HepG2 (cell line): ENCODE measurements around the gene UBFD1. TPM values are rescaled to one million over a fixed set of nuclear protein-coding genes. Genes with fewer than 3 reads are reported as not detected.

Source experiments
- ATAC-seq: fragments of 200-7000 bp; cut with Tn5 transposase; 3 replicates; pipeline ENCODE4 v1.9.1; 2020; ENCODE audit warnings: mild to moderate bottlenecking, moderate library complexity
- BruUV-seq: library from RNA; stranded (reverse); fragments of 400-500 nt; replicated peaks from 2 replicates; lab custom pipeline; 2021; lab: Mats Ljungman, UMichigan
- CTCF ChIA-PET: fragments of 300-600 bp; formaldehyde crosslinking; extraction: SDS; loops from one replicate; lab custom pipeline; 2021; ENCODE audit warnings: low total read pairs, inconsistent platforms, low intra/inter-chr PET ratio; lab: Yijun Ruan, JAX
- POLR2A ChIA-PET: fragments of 350-600 bp; sonication (Branson Sonifier 250); formaldehyde crosslinking; loops from one replicate; lab custom pipeline; 2020; ENCODE audit warnings: antibody characterized with exemption, inconsistent platforms; lab: Yijun Ruan, JAX
- DNase-seq: peaks from one replicate; pipeline ENCODE4 v3.0.0-alpha.2; 2015; ENCODE audit warnings: low spot score
- FAIRE-seq: peaks from 3 replicates; lab custom pipeline; 2011; peaks lifted over from hg19 to GRCh38; lab: Jason Lieb, UNC
- H2AFZ ChIP-seq: one replicate; pipeline ENCODE4 v1.6.1; 2011; ENCODE audit warnings: low read length, inconsistent platforms
- H3K27ac ChIP-seq: fragments of 300-600 bp; 3 replicates; pipeline ENCODE4 v1.8.0; 2011; ENCODE audit warnings: mixed run types, mild to moderate bottlenecking, mixed read lengths, low read length, inconsistent platforms; ENCODE audit not compliant: insufficient read depth; ENCODE audit errors: extremely low read length
- H3K27me3 ChIP-seq, 2 experiments: fragments of 200-600 bp in 1 of 2; 2 replicates in 1 of 2; 3 replicates in 1 of 2; pipeline versions ENCODE4 v1.6.0 to v1.8.0; 2011; ENCODE audit warnings: low read length in 2 of 2, mild to moderate bottlenecking in 2 of 2, moderate library complexity in 2 of 2, inconsistent platforms in 1 of 2; ENCODE audit not compliant: insufficient read depth in 2 of 2, control insufficient read depth in 1 of 2
- H3K36me3 ChIP-seq, 2 experiments: fragments of 200-600 bp in 1 of 2; replicated peaks in 1 of 2; 2 replicates in 1 of 2; 3 replicates in 1 of 2; pipeline versions ENCODE4 v1.5.1 to v1.8.0; 2011; ENCODE audit warnings: low read length in 2 of 2, inconsistent platforms in 1 of 2; ENCODE audit not compliant: insufficient read depth in 2 of 2, control insufficient read depth in 1 of 2
- H3K4me1 ChIP-seq: 2 replicates; pipeline ENCODE4 v1.5.1; 2012; ENCODE audit warnings: low read length, inconsistent platforms; ENCODE audit not compliant: insufficient read depth
- H3K4me2 ChIP-seq: 2 replicates; pipeline ENCODE4 v1.6.0; 2011; ENCODE audit warnings: low read depth, low read length, inconsistent platforms
- H3K4me3 ChIP-seq, 3 experiments: fragments of 200-600 bp in 1 of 3; sonication (generic), shearing (Covaris generic) in 1 of 3; replicated peaks in 1 of 3; 2 replicates each; pipeline ENCODE4 v1.5.1; 2011 to 2016; ENCODE audit warnings: low read length in 3 of 3, inconsistent platforms in 2 of 3, low read depth in 2 of 3, mild to moderate bottlenecking in 2 of 3, control low read depth in 1 of 3, mixed read lengths in 1 of 3; ENCODE audit not compliant: insufficient read depth in 1 of 3
- H3K79me2 ChIP-seq: one replicate; pipeline ENCODE4 v1.6.1; 2011; ENCODE audit warnings: low read length, inconsistent platforms; ENCODE audit not compliant: insufficient read depth
- H3K9ac ChIP-seq: 2 replicates; pipeline ENCODE4 v1.6.0; 2011; ENCODE audit warnings: mild to moderate bottlenecking, low read depth, low read length, inconsistent platforms; ENCODE audit not compliant: insufficient read depth
- H3K9me3 ChIP-seq: 2 replicates; pipeline ENCODE4 v1.5.1; 2012; ENCODE audit warnings: mild to moderate bottlenecking, low read length
- H4K20me1 ChIP-seq: 2 replicates; pipeline ENCODE4 v1.6.0; 2011; ENCODE audit warnings: inconsistent platforms, mild to moderate bottlenecking, low read length, moderate library complexity; ENCODE audit not compliant: insufficient read depth
- CBX2 ChIP-seq, 2 experiments: fragments of 200-600 bp in 1 of 2; sonication (generic); formaldehyde crosslinking in 1 of 2; IDR thresholded peaks; 2 replicates each; pipeline versions ENCODE4 v1.7.0 to v1.8.1; 2018 to 2022; ENCODE audit warnings: low read depth in 2 of 2, low read length in 1 of 2, mild to moderate bottlenecking in 1 of 2, missing genetic modification reagents in 1 of 2
- CENPBD1 ChIP-seq: sonication (generic); formaldehyde crosslinking; IDR thresholded peaks from 2 replicates; pipeline ENCODE4 v1.8.0; 2022; ENCODE audit warnings: missing genetic modification reagents, low read depth, mild to moderate bottlenecking, borderline replicate concordance
- GLI4 ChIP-seq: sonication (generic); formaldehyde crosslinking; IDR thresholded peaks from 2 replicates; pipeline ENCODE4 v1.5.1; 2020; ENCODE audit warnings: missing genetic modification reagents, mild to moderate bottlenecking, moderate library complexity, borderline replicate concordance
- HNF4A ChIP-seq: sonication (generic); formaldehyde crosslinking; IDR thresholded peaks from 2 replicates; pipeline ENCODE4 v1.4.0; 2020; ENCODE audit warnings: missing genetic modification reagents
- HNF4G ChIP-seq, 2 experiments: sonication (generic) in 1 of 2; formaldehyde crosslinking in 1 of 2; IDR thresholded peaks; 2 replicates each; pipeline versions ENCODE4 v1.4.0 to v1.6.1; 2011 to 2020; ENCODE audit warnings: borderline replicate concordance in 2 of 2, low read depth in 2 of 2, mild to moderate bottlenecking in 2 of 2, low read length in 1 of 2, missing genetic modification reagents in 1 of 2, moderate library complexity in 1 of 2
- ISL2 ChIP-seq: sonication (generic); formaldehyde crosslinking; IDR thresholded peaks from 2 replicates; pipeline ENCODE4 v1.5.0; 2020; ENCODE audit warnings: missing genetic modification reagents
- KDM4B ChIP-seq: sonication (generic); formaldehyde crosslinking; IDR thresholded peaks from 2 replicates; pipeline ENCODE4 v1.4.0; 2020; ENCODE audit warnings: missing genetic modification reagents
- KLF9 ChIP-seq: IDR thresholded peaks from 2 replicates; pipeline ENCODE4 v1.6.1; 2016; ENCODE audit warnings: low read depth
- RARA ChIP-seq: IDR thresholded peaks from 2 replicates; pipeline ENCODE4 v1.6.1; 2016; ENCODE audit warnings: missing genetic modification reagents, missing compliant biosample characterization
- RORA ChIP-seq: sonication (generic); formaldehyde crosslinking; IDR thresholded peaks from 2 replicates; pipeline ENCODE4 v1.5.0; 2020; ENCODE audit warnings: mild to moderate bottlenecking, missing genetic modification reagents, moderate library complexity
- SAP130 ChIP-seq: IDR thresholded peaks from 2 replicates; pipeline ENCODE4 v1.6.1; 2016; ENCODE audit warnings: low read depth
- XRCC5 ChIP-seq: fragments of 200-400 bp; formaldehyde crosslinking; optimal IDR thresholded peaks from 2 replicates; pipeline ENCODE3; 2017; ENCODE audit warnings: mild to moderate bottlenecking, low read length
- ZBTB39 ChIP-seq: sonication (generic); formaldehyde crosslinking; IDR thresholded peaks from 2 replicates; pipeline ENCODE4 v1.5.0; 2020; ENCODE audit warnings: missing genetic modification reagents
- ZFX ChIP-seq: sonication (generic); formaldehyde crosslinking; IDR thresholded peaks from 2 replicates; pipeline ENCODE4 v1.4.0; 2020; ENCODE audit warnings: mild to moderate bottlenecking, low read depth, missing genetic modification reagents, moderate library complexity
- ZNF296 ChIP-seq: sonication (generic); formaldehyde crosslinking; conservative IDR thresholded peaks from 2 replicates; pipeline ENCODE4 v1.5.0; 2020; ENCODE audit warnings: mild to moderate bottlenecking, missing genetic modification reagents
- ZNF546 ChIP-seq: sonication (generic); formaldehyde crosslinking; conservative IDR thresholded peaks from 2 replicates; pipeline ENCODE4 v1.8.1; 2023; ENCODE audit warnings: mild to moderate bottlenecking, missing genetic modification reagents
- WGBS: methylation state at CpG from one replicate; pipeline ENCODE4 v1.1.6; 2017; ENCODE audit warnings: low lambda C conversion rate; 5-methylcytosine and 5-hydroxymethylcytosine counted together
- in situ Hi-C: cut with HindIII; loops from 2 replicates; pipeline ENCODE4 v1.10.0; 2017; ENCODE audit warnings: low pct_unique_long_range_greater_than_20kb; ENCODE audit not compliant: extremely low pct_ligation_motif_present
- intact Hi-C: fragments of 100-400 bp; cut with micrococcal nuclease; formaldehyde crosslinking; loops from one replicate; pipeline ENCODE4 v1.10.0; 2022; ENCODE audit not compliant: unreplicated experiment
- polyA plus RNA-seq, 8 experiments: library from polyadenylated mRNA; depleted of rRNA in 3 of 8; stranded (reverse) in 7 of 8; unstranded in 1 of 8; fragments of >200 nt; fragmentation: Illumina TruSeq in 4 of 8; extraction: Trizol in 4 of 8; gene quantifications; 2 replicates each; pipeline versions ENCODE4 v1.2.1 to v1.2.3, GENCODE V29; 2011 to 2016; ENCODE audit warnings: low read depth in 4 of 8, missing spikeins in 1 of 8, mixed read lengths in 1 of 8; ENCODE audit not compliant: insufficient read depth in 1 of 8
- total RNA-seq, 5 experiments: library from RNA; depleted of rRNA; stranded (reverse); fragments of >200 nt; fragmentation: Illumina TruSeq; extraction: Trizol; gene quantifications; 2 replicates each; pipeline ENCODE4 v1.2.3, GENCODE V29; 2016; ENCODE audit warnings: low read depth in 1 of 5

Gene UBFD1
- total and polyA plus RNA-seq, 2 of the 13 experiments (the other 11 are each of a cell fraction or from before 2014, with no cell fraction given), result 100 to 111 TPM

- Histone ChIP-seq H3K4me1 (peaks cover 62% of the 10 kb centered on the region), H3K27ac (peak overlapping the region; percentile 31), H3K36me3 (0 out of 5 replicates have a peak, but pooled peaks cover 0 to 8% of the 10 kb centered on the region in 2 experiments), H2AFZ (no peak overlapping the region), H3K4me2 (no peak overlapping the region), H4K20me1 (peaks cover 23% of the 10 kb centered on the region), H3K79me2 (peaks cover 34% of the 10 kb centered on the region), H3K9ac (no peak overlapping the region), H3K27me3 (no peaks in the 10 kb centered on the region; a peak in 1 of 5 replicates), H3K9me3 (no peaks in the 10 kb centered on the region), H3K4me3 (no peak overlapping the region)
- ATAC-seq, result no peak
- no peak for FAIRE-seq
- ChIA-PET POLR2A (interaction anchor here (2.4 to 3.1 kb wide), 2 partner anchors 27 to 46 kb away, joined by 7 to 18 read pairs; partner anchors contain the start of genes EARS2 and UBFD1), CTCF (no interaction called here)
- in situ Hi-C loops, result no loop called here
- DNase-seq, result no peak
- no TSS peak for BruUV-seq
- 93% methylated on average over 7 of the region's 7 CpGs for WGBS
- intact Hi-C loops, result no loop called here
- TF ChIP-seq KDM4B (CRISPR knock-in tag) (no peak), GLI4 (CRISPR knock-in tag) (no peak), ZNF546 (CRISPR knock-in tag) (no peak), RORA (CRISPR knock-in tag) (no peak)
Observed at GRCh38 chr16:23511731-23512130, 45.8 kb upstream of the UBFD1 start.

GRCh38 chr16:23512168-23512695 is 45.3 kb upstream of the UBFD1 start:
- no TSS peak for BruUV-seq
- CTCF ChIA-PET, result no interaction called here
- in situ Hi-C loops, result no loop called here
- TF ChIP-seq ZNF296 (CRISPR knock-in tag), result no peak
- TF ChIP-seq ZFX (CRISPR knock-in tag), result peak; percentile 17; the same call in 1 of the 2 replicates
- no peak for TF ChIP-seq ZBTB39 (CRISPR knock-in tag)
- TF ChIP-seq CBX2 (IDR thresholded peaks at IDR 0.05; ENCODE audit: low read depth, low read length), result no peak
- no peak for TF ChIP-seq CBX2 (CRISPR knock-in tag; IDR thresholded peaks at IDR 0.05; ENCODE audit: low read depth)
- TF ChIP-seq CENPBD1, result no peak
- 0 out of 2 replicates have a peak, but pooled peaks have one; percentile 34 for TF ChIP-seq HNF4G (IDR thresholded peaks at IDR 0.05; ENCODE audit: borderline replicate concordance, low read depth, low read length)
- TF ChIP-seq HNF4G (CRISPR knock-in tag; IDR thresholded peaks at IDR 0.05; ENCODE audit: borderline replicate concordance, low read depth), result no peak
- TF ChIP-seq KLF9 (CRISPR knock-in tag), result no peak
- TF ChIP-seq XRCC5, result no peak
- peak; percentile 80 for TF ChIP-seq HNF4A (CRISPR knock-in tag)
- no peak for TF ChIP-seq ISL2 (CRISPR knock-in tag)
- 0 out of 2 replicates have a peak, but pooled peaks have one; percentile 14 for TF ChIP-seq SAP130 (CRISPR knock-in tag)
- peak; percentile 87 for TF ChIP-seq RARA (CRISPR knock-in tag)

More at GRCh38 chr16:23512168-23512695, 45.3 kb upstream of the UBFD1 start:
- Histone ChIP-seq H3K79me2 (peaks cover 29% of the 10 kb centered on the region), H3K27ac (peak overlapping the region; percentile 31), H3K9ac (no peak overlapping the region), H3K9me3 (no peaks in the 10 kb centered on the region), H3K4me1 (peaks cover 57% of the 10 kb centered on the region), H3K36me3 (0 out of 5 replicates have a peak, but pooled peaks cover 0 to 4% of the 10 kb centered on the region in 2 experiments), H3K4me3 (no peak overlapping the region), H2AFZ (no peak overlapping the region), H4K20me1 (peaks cover 19% of the 10 kb centered on the region), H3K4me2 (no peak overlapping the region), H3K27me3 (no peaks in the 10 kb centered on the region; a peak in 1 of 5 replicates)
- ATAC-seq (peak; percentile 26), FAIRE-seq (peak; percentile 36), DNase-seq (peak; percentile 51)
- POLR2A ChIA-PET, result interaction anchor here (2.4 to 3.1 kb wide), 2 partner anchors 27 to 45 kb away, joined by 7 to 18 read pairs; partner anchors contain the start of genes EARS2 and UBFD1
- intact Hi-C loops, result no loop called here
- WGBS, result 41% methylated on average over 4 of the region's 4 CpGs
